GM12878 (cell line): ENCODE measurements around the gene IL1RAPL1.

Experiments used
- BCL11A ChIP-seq: IDR thresholded peaks from 2 replicates; pipeline ENCODE4 v1.6.1; 2011; ENCODE audit warnings: low read depth, low read length
- BRCA1 ChIP-seq: IDR thresholded peaks from 2 replicates; pipeline ENCODE4 v1.6.1; 2011; ENCODE audit warnings: low read depth, low read length, improper control_type of control experiment
- CTCF ChIP-seq, 3 experiments: IDR thresholded peaks in 2 of 3; conservative IDR thresholded peaks in 1 of 3; 2 replicates each; pipeline ENCODE4 v1.5.1; 2011; ENCODE audit warnings: low read depth in 3 of 3, low read length in 3 of 3, mild to moderate bottlenecking in 3 of 3, control low read depth in 2 of 3, moderate library complexity in 2 of 3, inconsistent platforms in 1 of 3, mixed read lengths in 1 of 3; ENCODE audit not compliant: control insufficient read depth in 2 of 3, insufficient read depth in 1 of 3; ENCODE audit errors: extremely low read depth in 1 of 3
- HSF1 ChIP-seq: fragments of 150-350 bp; IDR thresholded peaks from 2 replicates; pipeline ENCODE4 v1.6.1; 2014; ENCODE audit warnings: mild to moderate bottlenecking, low read depth, low read length
- MYC ChIP-seq: IDR thresholded peaks from 2 replicates; pipeline ENCODE4 v1.6.1; 2011; ENCODE audit warnings: mild to moderate bottlenecking, low read length, moderate library complexity, inconsistent platforms; ENCODE audit not compliant: insufficient read depth, insufficient replicate concordance, insufficient read length, severe bottlenecking
- PBX3 ChIP-seq: IDR thresholded peaks from 2 replicates; pipeline ENCODE4 v1.6.1; 2011; ENCODE audit warnings: mild to moderate bottlenecking, low read depth, low read length, moderate library complexity; ENCODE audit not compliant: insufficient replicate concordance
- RAD21 ChIP-seq: IDR thresholded peaks from 2 replicates; pipeline ENCODE4 v1.6.1; 2011; ENCODE audit warnings: mild to moderate bottlenecking, low read depth, low read length, moderate library complexity; ENCODE audit not compliant: insufficient read depth
- RFX5 ChIP-seq: IDR thresholded peaks from 2 replicates; pipeline ENCODE4 v1.6.1; 2011; ENCODE audit warnings: low read depth, low read length, improper control_type of control experiment
- TAF1 ChIP-seq: IDR thresholded peaks from 2 replicates; pipeline ENCODE4 v1.6.1; 2011; ENCODE audit warnings: mild to moderate bottlenecking, low read depth, low read length, borderline replicate concordance
- TBL1XR1 ChIP-seq: IDR thresholded peaks from 2 replicates; pipeline ENCODE4 v1.6.1; 2012; ENCODE audit warnings: low read depth, low read length, improper control_type of control experiment
- TCF12 ChIP-seq: IDR thresholded peaks from 2 replicates; pipeline ENCODE4 v1.6.1; 2011; ENCODE audit warnings: low read depth, mild to moderate bottlenecking, low read length
- YY1 ChIP-seq: IDR thresholded peaks from 2 replicates; pipeline ENCODE4 v1.6.1; 2011; ENCODE audit warnings: low read depth, mild to moderate bottlenecking, low read length
- ZNF274 ChIP-seq: IDR thresholded peaks from one replicate; pipeline ENCODE4 v1.8.0; 2011; ENCODE audit not compliant: insufficient read length, insufficient read depth

- TF ChIP-seq PBX3 = no peak
- TF ChIP-seq RAD21 = no peak
- TF ChIP-seq BCL11A = no peak
- no peak for TF ChIP-seq TBL1XR1
- no peak for TF ChIP-seq CTCF (IDR thresholded peaks at IDR 0.05 in 2 of 3, conservative IDR thresholded peaks at IDR 0.05 in 1 of 3; ENCODE audit: control insufficient read depth in 2 of 3, extremely low read depth in 1 of 3, insufficient read depth in 1 of 3, low read depth in 3 of 3, low read length in 3 of 3)
- TF ChIP-seq TCF12 = no peak
- no peak for TF ChIP-seq MYC
- no peak for TF ChIP-seq TAF1
- no peak for TF ChIP-seq YY1
- no peak for TF ChIP-seq ZNF274
- no peak for TF ChIP-seq BRCA1
- no peak for TF ChIP-seq HSF1
- TF ChIP-seq RFX5 = no peak
These were observed 999.9 kb downstream of the IL1RAPL1 start for GRCh38 chrX:29587107-29587506.
